ENCODE measurements around the gene CATSPERE. TPM values are rescaled to one million over a fixed set of nuclear protein-coding genes. Genes with fewer than 3 reads are reported as not detected.

Gene CATSPERE
- 0.86 and 1.1 TPM in 2 replicates for total RNA-seq (ENCODE audit: low replicate concordance)

- Histone ChIP-seq H2AFZ (replicated peaks) (peak within 1 kb of the TSS; percentile 80), H3K9ac (no peak within 1 kb of the TSS), H3K9me3 (ENCODE audit: low read depth) (peaks cover 17% of the 10 kb centered on the region), H3K27ac (no peak within 1 kb of the TSS), H3K4me1 (peaks cover 3% of the 10 kb centered on the region), H3K4me3 (peak within 1 kb of the TSS; percentile 44), H4K20me1 (ENCODE audit: low read depth) (no peaks in the 10 kb centered on the region), H3K4me2 (peak within 1 kb of the TSS; percentile 62), H3K36me3 (peaks cover 5% of the 10 kb centered on the region), H3K27me3 (no peaks in the 10 kb centered on the region), H3K79me2 (ENCODE audit: low read depth) (no peaks in the 10 kb centered on the region), H3F3A (ENCODE audit: low read depth) (peaks cover 5% of the 10 kb centered on the region)
- H3K36me3 Mint-ChIP-seq, result peaks cover 10% of the 10 kb centered on the region
- H3K9me3 Mint-ChIP-seq, result peaks cover 15% of the 10 kb centered on the region
- peaks cover 2% of the 10 kb centered on the region for H3K4me1 Mint-ChIP-seq
- peak within 1 kb of the TSS; percentile 77 for H3K4me3 Mint-ChIP-seq
- DNase-seq (ENCODE audit: low spot score), result peak; percentile 80
- H3K27me3 Mint-ChIP-seq (ENCODE audit: insufficient read depth, low read depth), result peaks cover 2% of the 10 kb centered on the region
- TF ChIP-seq CTCF (IDR thresholded peaks at IDR 0.05) (no peak), EZH2 (IDR thresholded peaks at IDR 0.05) (no peak), EZH2phosphoT487 (IDR thresholded peaks at IDR 0.05) (no peak)
- H3K27ac Mint-ChIP-seq, result peak within 1 kb of the TSS; percentile 82
Observed at GRCh38 chr1:244461245-244462071, at the start of gene CATSPERE. TSS of gene CATSPERE (plus strand) at chr1:244461273. CDS start at chr1:244461430, 157 bp downstream.

GRCh38 chr1:244412176-244412575 is 48.9 kb upstream of the CATSPERE start:
- H3K79me2 ChIP-seq (ENCODE audit: low read depth), result no peaks in the 10 kb centered on the region
- no peaks in the 10 kb centered on the region for H3K9me3 ChIP-seq (ENCODE audit: low read depth)
- H4K20me1 ChIP-seq (ENCODE audit: low read depth), result no peaks in the 10 kb centered on the region
- H3K4me2 ChIP-seq, result no peak overlapping the region
- no peak overlapping the region for H3K9ac ChIP-seq
- H3K36me3 ChIP-seq, result peaks cover 22% of the 10 kb centered on the region
- peaks cover 20% of the 10 kb centered on the region for H3F3A ChIP-seq (ENCODE audit: low read depth)
- no peak overlapping the region for H3K4me3 ChIP-seq
- Mint-ChIP-seq H3K9me3 (no peaks in the 10 kb centered on the region), H3K27ac (no peak overlapping the region), H3K4me1 (no peaks in the 10 kb centered on the region), H3K4me3 (no peak overlapping the region), H3K27me3 (ENCODE audit: insufficient read depth, low read depth) (no peaks in the 10 kb centered on the region), H3K36me3 (peaks cover 46% of the 10 kb centered on the region)
- H3K27ac ChIP-seq, result no peak overlapping the region
- H3K4me1 ChIP-seq, result peaks cover 12% of the 10 kb centered on the region
- TF ChIP-seq CTCF (IDR thresholded peaks at IDR 0.05) (no peak), EZH2 (IDR thresholded peaks at IDR 0.05) (no peak), EZH2phosphoT487 (IDR thresholded peaks at IDR 0.05) (no peak)
- H2AFZ ChIP-seq (replicated peaks), result no peak overlapping the region
- no peaks in the 10 kb centered on the region for H3K27me3 ChIP-seq
- no peak for DNase-seq (ENCODE audit: low spot score)

- H3K4me1 Mint-ChIP-seq, result no peaks in the 10 kb centered on the region
- Histone ChIP-seq H3K27me3 (no peaks in the 10 kb centered on the region), H3F3A (ENCODE audit: low read depth) (peaks cover 20% of the 10 kb centered on the region), H3K79me2 (ENCODE audit: low read depth) (no peaks in the 10 kb centered on the region), H3K4me3 (no peak overlapping the region), H3K27ac (no peak overlapping the region), H3K4me1 (peaks cover 12% of the 10 kb centered on the region), H3K9ac (no peak overlapping the region), H3K36me3 (peaks cover 20% of the 10 kb centered on the region), H3K9me3 (ENCODE audit: low read depth) (no peaks in the 10 kb centered on the region), H3K4me2 (no peak overlapping the region), H4K20me1 (ENCODE audit: low read depth) (no peaks in the 10 kb centered on the region), H2AFZ (replicated peaks) (no peak overlapping the region)
- no peak overlapping the region for H3K4me3 Mint-ChIP-seq
- DNase-seq (ENCODE audit: low spot score), result no peak
- H3K9me3 Mint-ChIP-seq, result no peaks in the 10 kb centered on the region
- peaks cover 47% of the 10 kb centered on the region for H3K36me3 Mint-ChIP-seq
- no peaks in the 10 kb centered on the region for H3K27me3 Mint-ChIP-seq (ENCODE audit: insufficient read depth, low read depth)
- TF ChIP-seq EZH2 (IDR thresholded peaks at IDR 0.05) (no peak), EZH2phosphoT487 (IDR thresholded peaks at IDR 0.05) (no peak), CTCF (IDR thresholded peaks at IDR 0.05) (no peak)
- H3K27ac Mint-ChIP-seq, result no peak overlapping the region
Observed at GRCh38 chr1:244413736-244414135, 47.3 kb upstream of the CATSPERE start.

Data from neural progenitor cell (in vitro differentiated cells).